CMK (cell line): ENCODE results near the gene LARP4B.

Experiments used
- DNase-seq: peaks from one replicate; pipeline ENCODE4 v3.0.0-alpha.2; 2010; ENCODE audit warnings: low read depth

LARP4B gene

GRCh38 chr10:807163-807957 is 124.1 kb downstream of the LARP4B start:
- no peak for DNase-seq

- no peak for DNase-seq
These were observed 124.9 kb downstream of the LARP4B start for GRCh38 chr10:806451-807162.

- DNase-seq, result no peak
These were observed 125.7 kb downstream of the LARP4B start for GRCh38 chr10:805620-806305.

GRCh38 chr10:804787-805619 is 126.5 kb downstream of the LARP4B start:
- no peak for DNase-seq

GRCh38 chr10:804191-804781 is 127.2 kb downstream of the LARP4B start:
- peak; percentile 17 for DNase-seq

- DNase-seq, result no peak
These were observed 128.3 kb downstream of the LARP4B start for GRCh38 chr10:803041-803741.

GRCh38 chr10:802506-802905 is 129.0 kb downstream of the LARP4B start:
- DNase-seq, result no peak

GRCh38 chr10:797179-797578 is 134.3 kb downstream of the LARP4B start:
- no peak for DNase-seq

- no peak for DNase-seq
These were observed 135.3 kb downstream of the LARP4B start for GRCh38 chr10:796233-796632.

GRCh38 chr10:794382-794956 is 137.0 kb downstream of the LARP4B start:
- DNase-seq, result no peak

GRCh38 chr10:792792-793100 is 138.8 kb downstream of the LARP4B start:
- no peak for DNase-seq

- no peak for DNase-seq
These were observed 139.3 kb downstream of the LARP4B start for GRCh38 chr10:792083-792791.

- DNase-seq, result no peak
These were observed 139.9 kb downstream of the LARP4B start for GRCh38 chr10:791639-792038.

- DNase-seq, result no peak
These were observed 140.5 kb downstream of the LARP4B start for GRCh38 chr10:790821-791551.

GRCh38 chr10:789831-790701 is 141.4 kb downstream of the LARP4B start:
- no peak for DNase-seq

- DNase-seq, result no peak
These were observed 142.4 kb downstream of the LARP4B start for GRCh38 chr10:788796-789748.

GRCh38 chr10:787933-788651 is 143.4 kb downstream of the LARP4B start:
- no peak for DNase-seq
